AG04450 (cell line): ENCODE data around the gene TIMP2. TPM values are rescaled to one million over a fixed set of nuclear protein-coding genes. Genes with fewer than 3 reads are reported as not detected.

Source experiments
- CTCF ChIA-PET: fragments of 300-600, 350-600 bp; formaldehyde crosslinking; extraction: SDS; loops from one replicate; lab custom pipeline; 2022; ENCODE audit warnings: antibody characterized with exemption, inconsistent platforms; lab: Charles Lee
- POLR2A ChIA-PET: fragments of 350-600 bp; formaldehyde crosslinking; extraction: SDS; loops from one replicate; lab custom pipeline; 2021; ENCODE audit warnings: antibody characterized with exemption, inconsistent platforms; lab: Yijun Ruan, JAX
- DNase-seq: peaks from one replicate; pipeline ENCODE4 v3.0.0-alpha.2; 2011; ENCODE audit warnings: low read depth, low spot score
- H3K27ac ChIP-seq: one replicate; pipeline ENCODE4 v1.5.1; 2012; ENCODE audit warnings: low read depth, low read length, control low read depth
- H3K27me3 ChIP-seq: one replicate; pipeline ENCODE4 v1.6.0; 2012; ENCODE audit warnings: low read length; ENCODE audit not compliant: control insufficient read depth, insufficient read depth
- H3K4me3 ChIP-seq: 2 replicates; pipeline ENCODE4 v1.5.1; 2011; ENCODE audit warnings: mild to moderate bottlenecking, low read depth, low read length, control low read depth
- H3K9me3 ChIP-seq: 2 replicates; pipeline ENCODE4 v1.5.1; 2012; ENCODE audit warnings: low read length; ENCODE audit not compliant: control insufficient read depth, insufficient read depth
- CTCF ChIP-seq: IDR thresholded peaks from 2 replicates; pipeline ENCODE4 v1.5.1; 2011; ENCODE audit warnings: low read depth, low read length, control low read depth, inconsistent platforms
- polyA plus RNA-seq: library from polyadenylated mRNA; depleted of rRNA; stranded (reverse); fragments of >200 nt; gene quantifications from 2 replicates; pipeline ENCODE4 v1.2.3, GENCODE V29; 2011

The TIMP2 gene
- polyA plus RNA-seq, 1 experiment = 356 TPM

GRCh38 chr17:78971756-78972506 is 46.7 kb upstream of the TIMP2 start:
- ChIA-PET POLR2A (interaction anchor here (0.6 to 1.2 kb wide), 5 partner anchors 11 to 119 kb away, joined by 3 to 6 read pairs (median 3); no protein-coding TSS in a partner anchor), CTCF (interaction anchor here (0.5 to 2.5 kb wide), 25 partner anchors 9 to 759 kb away, joined by 3 to 30 read pairs (median 5); no protein-coding TSS in a partner anchor)
- Histone ChIP-seq H3K27ac (no peak overlapping the region), H3K9me3 (no peaks in the 10 kb centered on the region; the same call in 1 of the 2 replicates), H3K4me3 (no peak overlapping the region), H3K27me3 (no peaks in the 10 kb centered on the region)
- TF ChIP-seq CTCF = no peak
- DNase-seq = no peak

- POLR2A ChIA-PET = interaction anchor here (0.7 to 1.2 kb wide), 4 partner anchors 10 to 109 kb away, joined by 3 read pairs; no protein-coding TSS in a partner anchor
- TF ChIP-seq CTCF = peak; percentile 85
- H3K27me3 ChIP-seq = no peaks in the 10 kb centered on the region
- H3K4me3 ChIP-seq = no peak overlapping the region
- H3K27ac ChIP-seq = no peak overlapping the region
- CTCF ChIA-PET = interaction anchor here (0.6 to 2.5 kb wide), 31 partner anchors 9 to 476 kb away, joined by 3 to 30 read pairs (median 5); no protein-coding TSS in a partner anchor
- H3K9me3 ChIP-seq = no peaks in the 10 kb centered on the region; the same call in 1 of the 2 replicates
- peak; percentile 37 for DNase-seq
Observed at GRCh38 chr17:78970834-78971755, 45.9 kb upstream of the TIMP2 start.

- no peaks in the 10 kb centered on the region; the same call in 1 of the 2 replicates for H3K9me3 ChIP-seq
- no peak for TF ChIP-seq CTCF
- no peak for DNase-seq
- no peaks in the 10 kb centered on the region for H3K27me3 ChIP-seq
- no peak overlapping the region for H3K4me3 ChIP-seq
- no peak overlapping the region for H3K27ac ChIP-seq
- ChIA-PET POLR2A (no interaction called here), CTCF (interaction anchor here (0.6 kb wide), 2 partner anchors 24 to 104 kb away, joined by 3 to 4 read pairs; no protein-coding TSS in a partner anchor)
Observed at GRCh38 chr17:78969865-78970264, 44.7 kb upstream of the TIMP2 start.

GRCh38 chr17:78967782-78968362 is 42.7 kb upstream of the TIMP2 start:
- POLR2A ChIA-PET = no interaction called here
- CTCF ChIA-PET = interaction anchor here (0.7 kb wide), 2 partner anchors 102 to 129 kb away, joined by 3 to 4 read pairs; no protein-coding TSS in a partner anchor

More at GRCh38 chr17:78967782-78968362, 42.7 kb upstream of the TIMP2 start:
- Histone ChIP-seq H3K4me3 (no peak overlapping the region), H3K9me3 (no peaks in the 10 kb centered on the region; the same call in 1 of the 2 replicates), H3K27ac (no peak overlapping the region), H3K27me3 (no peaks in the 10 kb centered on the region)
- no peak for DNase-seq
- TF ChIP-seq CTCF = no peak
